OCI-LY3 (cell line): Measurements from ENCODE around the gene SMO.
"Not testable (repeated sequence)": the region's sequence is repeated elsewhere in the genome, so short reads cannot be mapped to it uniquely, and the experiment has no call there.

Experiments used
- H2AFZ ChIP-seq: fragments of 200-600, 300-600 bp; shearing (Covaris generic); 2 replicates; pipeline ENCODE4 v1.6.0; 2014; ENCODE audit warnings: antibody characterized with exemption, low read depth, low read length
- H3K27ac ChIP-seq: fragments of 200-600, 300-600 bp; sonication (generic); 2 replicates; pipeline ENCODE4 v1.5.1; 2014; ENCODE audit warnings: mild to moderate bottlenecking, low read length, moderate library complexity, mixed read lengths
- H3K27me3 ChIP-seq: fragments of 200-600, 300-600 bp; sonication (generic); 2 replicates; pipeline ENCODE4 v1.6.1; 2014; ENCODE audit warnings: low read depth, low read length, mixed read lengths
- H3K36me3 ChIP-seq: fragments of 200-600, 300-600 bp; sonication (generic); replicated peaks from 2 replicates; pipeline ENCODE3; 2014; ENCODE audit warnings: low read depth, low read length, mixed read lengths
- H3K4me1 ChIP-seq: fragments of 300-600, 200-600 bp; sonication (generic); 2 replicates; pipeline ENCODE4 v1.6.1; 2014; ENCODE audit warnings: low read length, mixed read lengths
- H3K4me2 ChIP-seq: fragments of 200-600, 300-600 bp; sonication (generic); 2 replicates; pipeline ENCODE4 v1.6.1; 2014; ENCODE audit warnings: low read length, mixed read lengths
- H3K4me3 ChIP-seq: fragments of 300-600, 200-600 bp; sonication (generic); 2 replicates; pipeline ENCODE4 v1.5.1; 2014; ENCODE audit warnings: antibody characterized with exemption, mild to moderate bottlenecking, low read length, moderate library complexity
- H3K79me2 ChIP-seq: fragments of 300-600, 200-600 bp; shearing (Covaris generic); 2 replicates; pipeline ENCODE4 v1.6.1; 2014; ENCODE audit warnings: mild to moderate bottlenecking, low read length, mixed read lengths
- H3K9ac ChIP-seq: fragments of 300-600, 200-600 bp; shearing (Covaris generic); 2 replicates; pipeline ENCODE4 v1.6.0; 2014; ENCODE audit warnings: mild to moderate bottlenecking, low read length, moderate library complexity
- H3K9me3 ChIP-seq: fragments of 200-600, 300-600 bp; shearing (Covaris generic); 2 replicates; pipeline ENCODE4 v1.6.1; 2014; ENCODE audit warnings: low read length, mixed read lengths; ENCODE audit not compliant: insufficient read depth
- H4K20me1 ChIP-seq: fragments of 200-600, 300-600 bp; sonication (generic); 2 replicates; pipeline ENCODE4 v1.6.1; 2016; ENCODE audit warnings: low read length, mixed read lengths; ENCODE audit not compliant: insufficient read depth
- CTCF ChIP-seq: fragments of 200-600, 300-600 bp; sonication (generic); IDR thresholded peaks from 2 replicates; pipeline ENCODE4 v1.5.1; 2014; ENCODE audit warnings: antibody characterized with exemption, low read length, low read depth
- EZH2phosphoT487 ChIP-seq: fragments of 200-600 bp; shearing (Covaris generic); IDR thresholded peaks from 2 replicates; pipeline ENCODE4 v1.6.1; 2018; ENCODE audit warnings: antibody characterized with exemption, mixed run types, low read depth

SMO gene

GRCh38 chr7:129213828-129214227 lies 25.4 kb downstream of the SMO start:
- Histone ChIP-seq H3K4me2 (no peak overlapping the region), H2AFZ (no peak overlapping the region)

GRCh38 chr7:129215691-129216090 lies 27.3 kb downstream of the SMO start:
- H3K4me1 ChIP-seq, H2AFZ ChIP-seq, H3K27ac ChIP-seq, H4K20me1 ChIP-seq, H3K27me3 ChIP-seq, H3K9ac ChIP-seq, H3K9me3 ChIP-seq, H3K4me3 ChIP-seq, H3K4me2 ChIP-seq, H3K79me2 ChIP-seq: not testable (repeated sequence)
- peaks cover 17% of the 10 kb centered on the region for H3K36me3 ChIP-seq

More at GRCh38 chr7:129213828-129214227, 25.4 kb downstream of the SMO start:
- Histone ChIP-seq H3K27me3 (no peaks in the 10 kb centered on the region), H3K79me2 (no peaks in the 10 kb centered on the region), H4K20me1 (no peaks in the 10 kb centered on the region), H3K9ac (no peak overlapping the region), H3K27ac (no peak overlapping the region), H3K4me3 (no peak overlapping the region), H3K9me3 (no peaks in the 10 kb centered on the region), H3K4me1 (no peaks in the 10 kb centered on the region), H3K36me3 (peaks cover 23% of the 10 kb centered on the region)
- TF ChIP-seq EZH2phosphoT487 (no peak), CTCF (peak; percentile 35)

GRCh38 chr7:129216101-129216715 lies 27.8 kb downstream of the SMO start:
- H2AFZ ChIP-seq, H3K4me3 ChIP-seq, H3K79me2 ChIP-seq, H4K20me1 ChIP-seq, H3K27ac ChIP-seq, H3K4me2 ChIP-seq, H3K9me3 ChIP-seq, H3K9ac ChIP-seq, H3K27me3 ChIP-seq, H3K4me1 ChIP-seq: not testable (repeated sequence)
- H3K36me3 ChIP-seq, result peaks cover 11% of the 10 kb centered on the region

GRCh38 chr7:129216821-129217416 lies 28.5 kb downstream of the SMO start:
- not testable (repeated sequence) for H3K9ac ChIP-seq, H3K36me3 ChIP-seq, H3K27me3 ChIP-seq, H3K27ac ChIP-seq, H3K4me3 ChIP-seq, H3K9me3 ChIP-seq, H3K79me2 ChIP-seq, H3K4me1 ChIP-seq, H3K4me2 ChIP-seq, H2AFZ ChIP-seq, H4K20me1 ChIP-seq

GRCh38 chr7:129218514-129219062 lies 30.2 kb downstream of the SMO start:
- Histone ChIP-seq H3K27me3 (no peaks in the 10 kb centered on the region), H2AFZ (0 out of 2 replicates have a peak overlapping the region, but pooled peaks have one; percentile 46), H3K36me3 (peaks cover 3% of the 10 kb centered on the region), H3K4me2 (no peak overlapping the region), H3K79me2 (no peaks in the 10 kb centered on the region), H3K4me1 (peaks cover 6% of the 10 kb centered on the region; the same call in 1 of the 2 replicates), H3K9me3 (no peaks in the 10 kb centered on the region), H3K27ac (no peak overlapping the region), H4K20me1 (no peaks in the 10 kb centered on the region), H3K4me3 (no peak overlapping the region), H3K9ac (no peak overlapping the region)
- TF ChIP-seq EZH2phosphoT487, result no peak
- TF ChIP-seq CTCF, result peak; percentile 94

GRCh38 chr7:129219166-129219565 lies 30.7 kb downstream of the SMO start:
- H3K36me3 ChIP-seq, H3K79me2 ChIP-seq, H3K4me2 ChIP-seq, H4K20me1 ChIP-seq, H3K27ac ChIP-seq, H2AFZ ChIP-seq, H3K4me3 ChIP-seq, H3K27me3 ChIP-seq, H3K9ac ChIP-seq, H3K9me3 ChIP-seq: not testable (repeated sequence)
- H3K4me1 ChIP-seq, result peaks cover 10% of the 10 kb centered on the region
